Measurements from ENCODE around the gene WDR17.

GRCh38 chr4:176034936-176035335, 30.7 kb upstream of the WDR17 start:
- TF ChIP-seq TAF1 (IDR thresholded peaks at IDR 0.05; ENCODE audit: low read depth, low read length) (no peak), CTCF (IDR thresholded peaks at IDR 0.05; ENCODE audit: control extremely low read depth in 1 of 3, insufficient read depth in 1 of 3, low read depth in 1 of 3, low read length in 3 of 3) (no peak), POLR2A (IDR thresholded peaks at IDR 0.05; ENCODE audit: control extremely low read depth in 1 of 2, low read depth in 2 of 2, low read length in 2 of 2) (no peak), JUND (IDR thresholded peaks at IDR 0.05; ENCODE audit: low read length) (no peak), POLR2AphosphoS5 (IDR thresholded peaks at IDR 0.05; ENCODE audit: low read depth, low read length) (no peak), TEAD4 (IDR thresholded peaks at IDR 0.05; ENCODE audit: low read depth, low read length) (no peak), MAFK (IDR thresholded peaks at IDR 0.05; ENCODE audit: low read depth, low read length) (no peak), CHD2 (IDR thresholded peaks at IDR 0.05; ENCODE audit: low read length) (no peak), RNF2 (IDR thresholded peaks at IDR 0.05; ENCODE audit: borderline replicate concordance, low read depth, low read length, missing control alignments, poor library complexity, severe bottlenecking) (no peak), RAD21 (IDR thresholded peaks at IDR 0.05 in 1 of 2, conservative IDR thresholded peaks at IDR 0.05 in 1 of 2; ENCODE audit: low read depth in 2 of 2, low read length in 2 of 2) (no peak), TAF7 (optimal IDR thresholded peaks at IDR 0.05; ENCODE audit: borderline replicate concordance, low read depth, low read length) (no peak), ZNF274 (IDR thresholded peaks at IDR 0.05; ENCODE audit: borderline replicate concordance, extremely low read depth, low read length) (no peak), CEBPB (IDR thresholded peaks at IDR 0.05; ENCODE audit: low read depth, low read length) (no peak)
